HepG2 (cell line): ENCODE data around the gene ITCH. TPM values are rescaled to one million over a fixed set of nuclear protein-coding genes. Genes with fewer than 3 reads are reported as not detected.

ENCODE experiments used
- ATAC-seq: fragments of 200-7000 bp; cut with Tn5 transposase; 3 replicates; pipeline ENCODE4 v1.9.1; 2020; ENCODE audit warnings: mild to moderate bottlenecking, moderate library complexity
- BruUV-seq: library from RNA; stranded (reverse); fragments of 400-500 nt; replicated peaks from 2 replicates; lab custom pipeline; 2021; lab: Mats Ljungman, UMichigan
- CTCF ChIA-PET: fragments of 300-600 bp; formaldehyde crosslinking; extraction: SDS; loops from one replicate; lab custom pipeline; 2021; ENCODE audit warnings: low total read pairs, inconsistent platforms, low intra/inter-chr PET ratio; lab: Yijun Ruan, JAX
- POLR2A ChIA-PET: fragments of 350-600 bp; sonication (Branson Sonifier 250); formaldehyde crosslinking; loops from one replicate; lab custom pipeline; 2020; ENCODE audit warnings: antibody characterized with exemption, inconsistent platforms; lab: Yijun Ruan, JAX
- DNase-seq: peaks from one replicate; pipeline ENCODE4 v3.0.0-alpha.2; 2015; ENCODE audit warnings: low spot score
- FAIRE-seq: peaks from 3 replicates; lab custom pipeline; 2011; peaks lifted over from hg19 to GRCh38; lab: Jason Lieb, UNC
- H2AFZ ChIP-seq: one replicate; pipeline ENCODE4 v1.6.1; 2011; ENCODE audit warnings: low read length, inconsistent platforms
- H3K27ac ChIP-seq: fragments of 300-600 bp; 3 replicates; pipeline ENCODE4 v1.8.0; 2011; ENCODE audit warnings: mixed run types, mild to moderate bottlenecking, mixed read lengths, low read length, inconsistent platforms; ENCODE audit not compliant: insufficient read depth; ENCODE audit errors: extremely low read length
- H3K27me3 ChIP-seq, 2 experiments: fragments of 200-600 bp in 1 of 2; 2 replicates in 1 of 2; 3 replicates in 1 of 2; pipeline versions ENCODE4 v1.6.0 to v1.8.0; 2011; ENCODE audit warnings: low read length in 2 of 2, mild to moderate bottlenecking in 2 of 2, moderate library complexity in 2 of 2, inconsistent platforms in 1 of 2; ENCODE audit not compliant: insufficient read depth in 2 of 2, control insufficient read depth in 1 of 2
- H3K36me3 ChIP-seq, 2 experiments: fragments of 200-600 bp in 1 of 2; replicated peaks in 1 of 2; 2 replicates in 1 of 2; 3 replicates in 1 of 2; pipeline versions ENCODE4 v1.5.1 to v1.8.0; 2011; ENCODE audit warnings: low read length in 2 of 2, inconsistent platforms in 1 of 2; ENCODE audit not compliant: insufficient read depth in 2 of 2, control insufficient read depth in 1 of 2
- H3K4me1 ChIP-seq: 2 replicates; pipeline ENCODE4 v1.5.1; 2012; ENCODE audit warnings: low read length, inconsistent platforms; ENCODE audit not compliant: insufficient read depth
- H3K4me2 ChIP-seq: 2 replicates; pipeline ENCODE4 v1.6.0; 2011; ENCODE audit warnings: low read depth, low read length, inconsistent platforms
- H3K4me3 ChIP-seq, 3 experiments: fragments of 200-600 bp in 1 of 3; sonication (generic), shearing (Covaris generic) in 1 of 3; replicated peaks in 1 of 3; 2 replicates each; pipeline ENCODE4 v1.5.1; 2011 to 2016; ENCODE audit warnings: low read length in 3 of 3, inconsistent platforms in 2 of 3, low read depth in 2 of 3, mild to moderate bottlenecking in 2 of 3, control low read depth in 1 of 3, mixed read lengths in 1 of 3; ENCODE audit not compliant: insufficient read depth in 1 of 3
- H3K79me2 ChIP-seq: one replicate; pipeline ENCODE4 v1.6.1; 2011; ENCODE audit warnings: low read length, inconsistent platforms; ENCODE audit not compliant: insufficient read depth
- H3K9ac ChIP-seq: 2 replicates; pipeline ENCODE4 v1.6.0; 2011; ENCODE audit warnings: mild to moderate bottlenecking, low read depth, low read length, inconsistent platforms; ENCODE audit not compliant: insufficient read depth
- H3K9me3 ChIP-seq: 2 replicates; pipeline ENCODE4 v1.5.1; 2012; ENCODE audit warnings: mild to moderate bottlenecking, low read length
- H4K20me1 ChIP-seq: 2 replicates; pipeline ENCODE4 v1.6.0; 2011; ENCODE audit warnings: inconsistent platforms, mild to moderate bottlenecking, low read length, moderate library complexity; ENCODE audit not compliant: insufficient read depth
- ASH2L ChIP-seq: fragments of 300-600, 200-600 bp; sonication (generic); IDR thresholded peaks from 2 replicates; pipeline ENCODE4 v1.7.0; 2017; ENCODE audit warnings: low read depth, mild to moderate bottlenecking, moderate library complexity, mixed read lengths, low read length; ENCODE audit not compliant: insufficient read length
- CC2D1A ChIP-seq: sonication (generic); formaldehyde crosslinking; IDR thresholded peaks from 2 replicates; pipeline ENCODE4 v1.8.1; 2023; ENCODE audit warnings: mild to moderate bottlenecking, missing genetic modification reagents
- HDAC1 ChIP-seq: sonication (generic); formaldehyde crosslinking; IDR thresholded peaks from 2 replicates; pipeline ENCODE4 v1.5.1; 2020; ENCODE audit warnings: mild to moderate bottlenecking, missing genetic modification reagents
- HES4 ChIP-seq: sonication (generic); formaldehyde crosslinking; IDR thresholded peaks from 2 replicates; pipeline ENCODE4 v1.9.0; 2021; ENCODE audit warnings: mild to moderate bottlenecking, missing genetic modification reagents, borderline replicate concordance
- KDM5A ChIP-seq: fragments of 200-600 bp; sonication (generic); IDR thresholded peaks from 2 replicates; pipeline ENCODE4 v1.7.0; 2018; ENCODE audit warnings: antibody characterized with exemption, mild to moderate bottlenecking, low read length, borderline replicate concordance
- KMT2A ChIP-seq: sonication (generic); formaldehyde crosslinking; IDR thresholded peaks from 2 replicates; pipeline ENCODE4 v1.4.0; 2020; ENCODE audit warnings: missing genetic modification reagents
- MIER2 ChIP-seq: IDR thresholded peaks from 2 replicates; pipeline ENCODE4 v1.6.1; 2016; ENCODE audit warnings: missing biosample characterization, missing genetic modification reagents
- THYN1 ChIP-seq: sonication (generic); formaldehyde crosslinking; IDR thresholded peaks from 2 replicates; pipeline ENCODE4 v1.8.1; 2023; ENCODE audit warnings: low read depth, mild to moderate bottlenecking, moderate library complexity, missing genetic modification reagents, borderline replicate concordance
- ZNF253 ChIP-seq: sonication (generic); formaldehyde crosslinking; IDR thresholded peaks from 2 replicates; pipeline ENCODE4 v1.8.0; 2022; ENCODE audit warnings: mild to moderate bottlenecking, missing genetic modification reagents, borderline replicate concordance
- WGBS: methylation state at CpG from one replicate; pipeline ENCODE4 v1.1.6; 2017; ENCODE audit warnings: low lambda C conversion rate; 5-methylcytosine and 5-hydroxymethylcytosine counted together
- in situ Hi-C: cut with HindIII; loops from 2 replicates; pipeline ENCODE4 v1.10.0; 2017; ENCODE audit warnings: low pct_unique_long_range_greater_than_20kb; ENCODE audit not compliant: extremely low pct_ligation_motif_present
- intact Hi-C: fragments of 100-400 bp; cut with micrococcal nuclease; formaldehyde crosslinking; loops from one replicate; pipeline ENCODE4 v1.10.0; 2022; ENCODE audit not compliant: unreplicated experiment
- polyA plus RNA-seq, 8 experiments: library from polyadenylated mRNA; depleted of rRNA in 3 of 8; stranded (reverse) in 7 of 8; unstranded in 1 of 8; fragments of >200 nt; fragmentation: Illumina TruSeq in 4 of 8; extraction: Trizol in 4 of 8; gene quantifications; 2 replicates each; pipeline versions ENCODE4 v1.2.1 to v1.2.3, GENCODE V29; 2011 to 2016; ENCODE audit warnings: low read depth in 4 of 8, missing spikeins in 1 of 8, mixed read lengths in 1 of 8; ENCODE audit not compliant: insufficient read depth in 1 of 8
- total RNA-seq, 5 experiments: library from RNA; depleted of rRNA; stranded (reverse); fragments of >200 nt; fragmentation: Illumina TruSeq; extraction: Trizol; gene quantifications; 2 replicates each; pipeline ENCODE4 v1.2.3, GENCODE V29; 2016; ENCODE audit warnings: low read depth in 1 of 5
- TF ChIP-seq, protein P1 (sequence below): sonication (generic); formaldehyde crosslinking; IDR thresholded peaks from 2 replicates; pipeline ENCODE4 v1.5.1; 2020; ENCODE audit warnings: mild to moderate bottlenecking, missing genetic modification reagents
- TF ChIP-seq, protein P2 (sequence below): conservative IDR thresholded peaks from 2 replicates; pipeline ENCODE4 v1.6.1; 2018; ENCODE audit warnings: missing genetic modification reagents
- TF ChIP-seq, protein P3 (sequence below), 2 experiments: sonication (generic) in 1 of 2; formaldehyde crosslinking in 1 of 2; IDR thresholded peaks; 2 replicates each; pipeline versions ENCODE4 v1.4.0 to v1.6.1; 2016 to 2020; ENCODE audit warnings: borderline replicate concordance in 1 of 2, low read depth in 1 of 2, mild to moderate bottlenecking in 1 of 2, missing genetic modification reagents in 1 of 2

The ITCH gene
- total and polyA plus RNA-seq, 2 of the 13 experiments (the other 11 are each of a cell fraction or from before 2014, with no cell fraction given) = 20.5 to 112 TPM

DNA sequence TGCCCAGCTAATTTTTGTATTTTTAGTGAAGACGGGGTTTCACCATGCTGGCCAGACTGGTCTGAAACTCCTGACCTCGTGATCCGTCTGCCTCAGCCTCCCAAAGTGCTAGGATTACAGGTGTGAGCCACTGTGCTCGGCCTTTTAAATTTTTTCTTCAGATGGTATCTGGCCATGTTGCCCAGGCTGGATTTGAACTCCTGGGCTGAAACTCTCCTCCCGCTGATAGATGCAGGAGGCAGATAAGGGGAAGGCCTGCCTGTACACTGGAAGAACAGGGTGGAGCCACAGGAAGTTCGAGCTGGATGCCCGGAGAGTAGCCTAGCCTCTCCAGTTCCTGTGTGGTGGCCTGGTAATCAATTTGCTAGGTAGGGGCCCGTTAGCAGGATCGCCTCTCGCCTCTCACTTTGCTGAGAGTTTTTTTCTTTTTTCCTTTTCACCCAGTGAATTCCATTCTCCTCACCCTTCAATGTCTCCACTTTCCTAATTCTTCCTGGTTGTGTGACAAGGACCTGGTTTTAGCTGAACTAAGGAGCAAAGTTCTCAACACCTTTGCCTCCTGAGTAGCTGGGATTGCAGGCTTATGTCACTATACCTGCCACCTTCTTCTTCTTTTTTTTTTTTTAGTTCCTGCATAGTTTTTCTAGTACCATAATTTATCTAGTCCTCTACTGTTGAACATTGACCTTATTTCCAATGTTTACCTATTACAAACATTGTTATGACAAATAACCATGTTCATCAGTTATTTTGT is 19.4 kb upstream of the ITCH start (continued):
- TF ChIP-seq, protein P1, sequence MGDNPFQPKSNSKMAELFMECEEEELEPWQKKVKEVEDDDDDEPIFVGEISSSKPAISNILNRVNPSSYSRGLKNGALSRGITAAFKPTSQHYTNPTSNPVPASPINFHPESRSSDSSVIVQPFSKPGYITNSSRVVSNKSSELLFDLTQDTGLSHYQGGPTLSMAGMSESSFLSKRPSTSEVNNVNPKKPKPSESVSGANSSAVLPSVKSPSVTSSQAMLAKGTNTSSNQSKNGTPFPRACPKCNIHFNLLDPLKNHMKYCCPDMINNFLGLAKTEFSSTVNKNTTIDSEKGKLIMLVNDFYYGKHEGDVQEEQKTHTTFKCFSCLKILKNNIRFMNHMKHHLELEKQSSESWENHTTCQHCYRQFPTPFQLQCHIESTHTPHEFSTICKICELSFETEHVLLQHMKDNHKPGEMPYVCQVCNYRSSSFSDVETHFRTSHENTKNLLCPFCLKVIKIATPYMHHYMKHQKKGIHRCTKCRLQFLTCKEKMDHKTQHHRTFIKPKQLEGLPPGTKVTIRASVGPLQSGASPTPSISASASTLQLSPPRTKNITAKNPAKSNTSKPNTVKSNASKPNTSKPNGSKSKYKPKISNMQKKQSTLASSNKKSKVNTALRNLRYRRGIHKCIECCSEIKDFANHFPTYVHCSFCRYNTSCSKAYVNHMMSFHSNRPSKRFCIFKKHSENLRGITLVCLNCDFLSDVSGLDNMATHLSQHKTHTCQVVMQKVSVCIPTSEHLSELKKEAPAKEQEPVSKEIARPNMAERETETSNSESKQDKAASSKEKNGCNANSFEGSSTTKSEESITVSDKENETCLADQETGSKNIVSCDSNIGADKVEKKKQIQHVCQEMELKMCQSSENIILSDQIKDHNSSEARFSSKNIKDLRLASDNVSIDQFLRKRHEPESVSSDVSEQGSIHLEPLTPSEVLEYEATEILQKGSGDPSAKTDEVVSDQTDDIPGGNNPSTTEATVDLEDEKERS (CRISPR knock-in tag) = no peak
- TF ChIP-seq CC2D1A = no peak
- TF ChIP-seq, protein P2, sequence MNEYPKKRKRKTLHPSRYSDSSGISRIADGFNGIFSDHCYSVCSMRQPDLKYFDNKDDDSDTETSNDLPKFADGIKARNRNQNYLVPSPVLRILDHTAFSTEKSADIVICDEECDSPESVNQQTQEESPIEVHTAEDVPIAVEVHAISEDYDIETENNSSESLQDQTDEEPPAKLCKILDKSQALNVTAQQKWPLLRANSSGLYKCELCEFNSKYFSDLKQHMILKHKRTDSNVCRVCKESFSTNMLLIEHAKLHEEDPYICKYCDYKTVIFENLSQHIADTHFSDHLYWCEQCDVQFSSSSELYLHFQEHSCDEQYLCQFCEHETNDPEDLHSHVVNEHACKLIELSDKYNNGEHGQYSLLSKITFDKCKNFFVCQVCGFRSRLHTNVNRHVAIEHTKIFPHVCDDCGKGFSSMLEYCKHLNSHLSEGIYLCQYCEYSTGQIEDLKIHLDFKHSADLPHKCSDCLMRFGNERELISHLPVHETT (CRISPR knock-in tag) = no peak
- no peak for TF ChIP-seq KMT2A
- TF ChIP-seq HES4 (CRISPR knock-in tag) = no peak

DNA sequence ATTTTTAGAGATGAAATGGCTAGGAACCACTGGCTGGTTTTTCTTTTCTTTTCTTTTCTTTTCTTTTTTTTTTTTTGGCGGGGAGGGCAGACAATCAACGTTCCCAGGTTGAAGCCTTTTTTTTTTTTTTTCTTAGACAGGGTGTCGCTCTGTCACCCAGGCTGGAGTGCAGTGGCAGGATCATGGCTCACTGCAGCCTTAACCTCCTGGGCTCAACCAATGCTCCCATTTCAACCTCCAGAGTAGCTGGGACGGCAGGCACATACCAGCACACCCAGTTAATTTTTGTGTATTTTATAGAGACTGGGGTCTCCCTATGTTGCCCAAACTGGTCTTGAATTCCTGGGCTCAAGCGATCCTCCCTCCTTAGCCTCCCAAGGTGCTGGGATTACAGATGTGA is 18.8 kb upstream of the ITCH start:
- CTCF ChIA-PET = interaction anchor here (0.6 to 1.4 kb wide), 2 partner anchors 31 to 44 kb away, joined by 3 read pairs; no protein-coding TSS in a partner anchor
- DNase-seq (no peak), FAIRE-seq (no peak), ATAC-seq (peak; percentile 54)
- intact Hi-C loops = loop anchor here (2.0 kb wide), 1 partner anchor 19 kb away; the partner anchor contains the start of gene ITCH
- Histone ChIP-seq H3K79me2 (no peaks in the 10 kb centered on the region), H3K4me2 (peak overlapping the region; percentile 75), H3K4me1 (peaks cover 61% of the 10 kb centered on the region), H3K9ac (no peak overlapping the region; the same call in 1 of the 2 replicates), H3K4me3 (peak overlapping the region in 2 of 3 experiments; percentile 27 to 40; a peak in 3 of 6 replicates), H3K9me3 (no peaks in the 10 kb centered on the region), H4K20me1 (no peaks in the 10 kb centered on the region), H3K27ac (no peak overlapping the region), H3K36me3 (no peaks in the 10 kb centered on the region), H2AFZ (no peak overlapping the region), H3K27me3 (no peaks in the 10 kb centered on the region)
- 26% methylated on average over 5 of the region's 5 CpGs for WGBS
- in situ Hi-C loops = no loop called here
- no TSS peak for BruUV-seq
- POLR2A ChIA-PET = interaction anchor here (1.5 to 4.5 kb wide), 4 partner anchors 9 to 33 kb away, joined by 5 to 46 read pairs (median 15); partner anchors contain the start of gene ITCH
- TF ChIP-seq, protein P3, sequence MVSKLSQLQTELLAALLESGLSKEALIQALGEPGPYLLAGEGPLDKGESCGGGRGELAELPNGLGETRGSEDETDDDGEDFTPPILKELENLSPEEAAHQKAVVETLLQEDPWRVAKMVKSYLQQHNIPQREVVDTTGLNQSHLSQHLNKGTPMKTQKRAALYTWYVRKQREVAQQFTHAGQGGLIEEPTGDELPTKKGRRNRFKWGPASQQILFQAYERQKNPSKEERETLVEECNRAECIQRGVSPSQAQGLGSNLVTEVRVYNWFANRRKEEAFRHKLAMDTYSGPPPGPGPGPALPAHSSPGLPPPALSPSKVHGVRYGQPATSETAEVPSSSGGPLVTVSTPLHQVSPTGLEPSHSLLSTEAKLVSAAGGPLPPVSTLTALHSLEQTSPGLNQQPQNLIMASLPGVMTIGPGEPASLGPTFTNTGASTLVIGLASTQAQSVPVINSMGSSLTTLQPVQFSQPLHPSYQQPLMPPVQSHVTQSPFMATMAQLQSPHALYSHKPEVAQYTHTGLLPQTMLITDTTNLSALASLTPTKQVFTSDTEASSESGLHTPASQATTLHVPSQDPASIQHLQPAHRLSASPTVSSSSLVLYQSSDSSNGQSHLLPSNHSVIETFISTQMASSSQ (IDR thresholded peaks at IDR 0.05; ENCODE audit: low read depth) = no peak
- TF ChIP-seq, protein P3 (CRISPR knock-in tag; IDR thresholded peaks at IDR 0.05; ENCODE audit: borderline replicate concordance) = no peak
- TF ChIP-seq THYN1 (CRISPR knock-in tag) = no peak
- 0 out of 2 replicates have a peak, but pooled peaks have one; percentile 16 for TF ChIP-seq HDAC1 (CRISPR knock-in tag)
- no peak for TF ChIP-seq KDM5A
- no peak for TF ChIP-seq MIER2 (CRISPR knock-in tag)
- TF ChIP-seq ASH2L = no peak
- TF ChIP-seq ZNF253 (CRISPR knock-in tag) = 0 out of 2 replicates have a peak, but pooled peaks have one; percentile 38
